ENCODE data around the gene SRRM4. TPM values are rescaled to one million over a fixed set of nuclear protein-coding genes. Genes with fewer than 3 reads are reported as not detected.

SRRM4 gene
- total and polyA plus RNA-seq, 8 donors: 0.05 to 0.48 (median 0.39) TPM; not detected in 1

GRCh38 chr12:119050663-119051062, 69.3 kb downstream of the SRRM4 start:
- DNase-seq: no peak
- no peaks in the 10 kb centered on the region for H3K4me1 ChIP-seq
- no peak overlapping the region for H3K27ac ChIP-seq
- no peaks in the 10 kb centered on the region for H3K27me3 ChIP-seq
- no peak overlapping the region for H3K4me3 ChIP-seq
- intact Hi-C loops (cut with DNase I): no loop called here
- no peaks in the 10 kb centered on the region for H3K9me3 ChIP-seq
- H3K36me3 ChIP-seq: no peaks in the 10 kb centered on the region
- ATAC-seq: no peak
- TF ChIP-seq, protein P1, sequence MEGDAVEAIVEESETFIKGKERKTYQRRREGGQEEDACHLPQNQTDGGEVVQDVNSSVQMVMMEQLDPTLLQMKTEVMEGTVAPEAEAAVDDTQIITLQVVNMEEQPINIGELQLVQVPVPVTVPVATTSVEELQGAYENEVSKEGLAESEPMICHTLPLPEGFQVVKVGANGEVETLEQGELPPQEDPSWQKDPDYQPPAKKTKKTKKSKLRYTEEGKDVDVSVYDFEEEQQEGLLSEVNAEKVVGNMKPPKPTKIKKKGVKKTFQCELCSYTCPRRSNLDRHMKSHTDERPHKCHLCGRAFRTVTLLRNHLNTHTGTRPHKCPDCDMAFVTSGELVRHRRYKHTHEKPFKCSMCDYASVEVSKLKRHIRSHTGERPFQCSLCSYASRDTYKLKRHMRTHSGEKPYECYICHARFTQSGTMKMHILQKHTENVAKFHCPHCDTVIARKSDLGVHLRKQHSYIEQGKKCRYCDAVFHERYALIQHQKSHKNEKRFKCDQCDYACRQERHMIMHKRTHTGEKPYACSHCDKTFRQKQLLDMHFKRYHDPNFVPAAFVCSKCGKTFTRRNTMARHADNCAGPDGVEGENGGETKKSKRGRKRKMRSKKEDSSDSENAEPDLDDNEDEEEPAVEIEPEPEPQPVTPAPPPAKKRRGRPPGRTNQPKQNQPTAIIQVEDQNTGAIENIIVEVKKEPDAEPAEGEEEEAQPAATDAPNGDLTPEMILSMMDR (IDR thresholded peaks at IDR 0.05): no peak

DNA sequence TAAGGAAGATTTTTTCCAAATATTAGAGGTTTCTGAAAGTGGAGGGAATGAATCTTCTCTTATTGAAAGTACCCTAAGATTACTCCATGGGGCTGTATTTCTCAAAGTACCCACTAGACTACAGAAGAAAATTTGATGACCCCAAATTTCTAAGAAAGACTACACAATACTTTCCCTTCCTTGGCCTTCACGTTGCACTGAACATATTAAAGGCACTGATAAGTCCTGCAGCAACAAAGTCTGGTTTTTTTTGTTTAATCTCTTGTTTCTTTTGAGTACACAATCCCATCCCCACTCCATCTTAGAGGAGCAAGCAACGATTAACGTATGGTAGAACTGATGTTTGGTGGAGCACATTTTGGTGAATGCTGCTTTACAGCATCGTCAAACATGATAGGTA, 70.1 kb downstream of the SRRM4 start:
- no peak overlapping the region for H3K27ac ChIP-seq
- H3K4me1 ChIP-seq: no peaks in the 10 kb centered on the region
- H3K4me3 ChIP-seq: no peak overlapping the region
- TF ChIP-seq, protein P1 (IDR thresholded peaks at IDR 0.05): no peak
- H3K36me3 ChIP-seq: no peaks in the 10 kb centered on the region
- H3K9me3 ChIP-seq: no peaks in the 10 kb centered on the region
- DNase-seq: no peak
- no peaks in the 10 kb centered on the region for H3K27me3 ChIP-seq
- intact Hi-C loops (cut with DNase I): no loop called here
- ATAC-seq: no peak

DNA sequence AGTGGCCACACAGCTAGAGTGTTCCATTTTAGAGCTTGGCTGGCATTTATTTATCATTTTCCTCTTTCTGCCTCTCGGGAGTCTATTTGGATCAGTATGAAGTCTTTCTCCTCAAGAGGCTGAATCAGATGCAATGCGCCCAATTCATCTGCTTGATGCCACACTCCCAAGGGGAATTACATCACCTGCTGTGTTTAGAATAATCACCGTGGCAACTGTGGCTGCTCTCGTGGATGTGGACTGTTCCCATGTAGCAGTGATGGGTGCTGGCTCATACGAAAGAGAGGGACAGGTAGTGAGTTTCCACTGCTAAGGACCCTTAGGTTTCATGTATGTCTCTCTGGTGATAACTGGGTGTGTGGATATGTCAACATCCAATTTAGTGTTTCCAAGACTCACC, 70.7 kb downstream of the SRRM4 start:
- Histone ChIP-seq H3K4me1 (no peaks in the 10 kb centered on the region), H3K9me3 (no peaks in the 10 kb centered on the region), H3K27me3 (no peaks in the 10 kb centered on the region), H3K4me3 (no peak overlapping the region), H3K36me3 (no peaks in the 10 kb centered on the region), H3K27ac (no peak overlapping the region)
- ATAC-seq: no peak
- DNase-seq: no peak
- TF ChIP-seq, protein P1 (IDR thresholded peaks at IDR 0.05): no peak
- intact Hi-C loops (cut with DNase I): no loop called here

GRCh38 chr12:119055977-119056376, 74.6 kb downstream of the SRRM4 start:
- Histone ChIP-seq H3K36me3 (no peaks in the 10 kb centered on the region), H3K27ac (no peak overlapping the region), H3K9me3 (no peaks in the 10 kb centered on the region), H3K4me3 (no peak overlapping the region), H3K4me1 (no peaks in the 10 kb centered on the region), H3K27me3 (no peaks in the 10 kb centered on the region)
- no peak for DNase-seq
- TF ChIP-seq, protein P1 (IDR thresholded peaks at IDR 0.05): no peak
- no peak for ATAC-seq
- intact Hi-C loops (cut with DNase I): no loop called here

DNA sequence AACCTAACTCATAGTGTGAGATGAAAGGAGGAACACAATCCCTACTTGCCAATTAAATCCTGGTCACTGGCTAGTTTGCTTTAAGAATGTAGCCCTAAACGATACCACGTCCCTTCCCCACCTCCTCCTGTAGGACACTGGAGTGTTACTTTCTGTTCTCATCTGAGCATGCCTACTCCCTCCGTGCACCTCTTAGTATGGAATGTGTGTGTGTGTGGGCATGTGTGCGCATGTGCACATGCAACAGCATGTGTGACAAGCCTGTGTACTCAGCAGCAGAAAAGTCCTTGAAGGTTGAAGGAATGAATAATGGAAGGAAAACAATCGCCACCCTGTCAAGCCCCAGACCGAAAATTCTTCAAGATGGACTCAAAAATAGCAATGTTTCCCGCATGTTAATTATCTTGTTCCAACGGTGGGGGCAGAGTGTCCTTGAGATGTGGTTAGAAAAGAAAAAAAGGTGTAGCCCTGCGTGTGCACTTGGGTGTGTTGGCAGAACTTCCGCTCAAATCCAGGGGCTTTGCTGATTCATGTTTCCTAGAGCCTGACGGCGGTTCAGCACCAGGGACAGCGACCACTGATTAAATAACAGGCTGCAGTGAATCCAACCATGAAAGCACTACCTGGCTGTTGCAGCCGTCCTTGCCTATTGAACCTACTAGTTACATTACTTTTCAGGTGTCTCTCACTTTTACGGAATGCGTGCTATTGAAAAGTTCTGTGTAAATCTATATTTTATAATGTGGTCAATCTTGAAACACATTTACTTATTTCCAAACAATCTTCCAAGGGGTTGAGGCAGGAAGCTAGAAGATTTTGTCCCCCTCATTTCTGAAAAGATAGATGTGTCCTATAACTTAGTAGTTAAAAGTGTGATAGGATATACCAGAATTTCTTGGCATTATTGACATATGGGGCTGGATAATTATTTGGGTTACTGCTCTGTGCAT, 79.8 kb downstream of the SRRM4 start:
- H3K27me3 ChIP-seq: no peaks in the 10 kb centered on the region
- H3K27ac ChIP-seq: no peak overlapping the region
- no peaks in the 10 kb centered on the region for H3K36me3 ChIP-seq
- peak; percentile 84 for ATAC-seq
- H3K9me3 ChIP-seq: no peaks in the 10 kb centered on the region
- intact Hi-C loops (cut with DNase I): no loop called here
- DNase-seq: peak in 3 of 4 donors; percentile 43 to 73 (median 47)
- no peak overlapping the region for H3K4me3 ChIP-seq
- TF ChIP-seq, protein P1 (IDR thresholded peaks at IDR 0.05): no peak
- H3K4me1 ChIP-seq: no peaks in the 10 kb centered on the region
